Measurements from ENCODE around the gene NOPCHAP1. TPM values are rescaled to one million over a fixed set of nuclear protein-coding genes. Genes with fewer than 3 reads are reported as not detected.

NOPCHAP1 gene
- total RNA-seq, 1 donor from 2014 or later: 17.1 TPM

GRCh38 chr12:104956870-104957718 lies 29.0 kb upstream of the NOPCHAP1 start:
- no peaks in the 10 kb centered on the region for H3K36me3 Mint-ChIP-seq
- peak overlapping the region; percentile 67 for H3K4me3 Mint-ChIP-seq
- no peaks in the 10 kb centered on the region for H3K9me3 Mint-ChIP-seq
- DNase-seq (ENCODE audit: low spot score in 2 of 2, unreplicated experiment in 2 of 2): no peak
- no peak for TF ChIP-seq CTCF (IDR thresholded peaks at IDR 0.05; ENCODE audit: unreplicated experiment)
- H3K27ac Mint-ChIP-seq: no peak overlapping the region
- peaks cover 19% of the 10 kb centered on the region for H3K4me1 Mint-ChIP-seq
- H3K27me3 Mint-ChIP-seq (ENCODE audit: low read depth): peaks cover 38% of the 10 kb centered on the region

- H3K4me3 Mint-ChIP-seq: peak overlapping the region; percentile 70
- no peak for TF ChIP-seq CTCF (IDR thresholded peaks at IDR 0.05; ENCODE audit: unreplicated experiment)
- no peaks in the 10 kb centered on the region for H3K9me3 Mint-ChIP-seq
- H3K36me3 Mint-ChIP-seq: no peaks in the 10 kb centered on the region
- DNase-seq (ENCODE audit: low spot score in 2 of 2, unreplicated experiment in 2 of 2): no peak
- H3K27me3 Mint-ChIP-seq (ENCODE audit: low read depth): peaks cover 39% of the 10 kb centered on the region
- H3K4me1 Mint-ChIP-seq: peaks cover 18% of the 10 kb centered on the region
- no peak overlapping the region for H3K27ac Mint-ChIP-seq
Observed at GRCh38 chr12:104957719-104958000, 28.5 kb upstream of the NOPCHAP1 start.

GRCh38 chr12:104958001-104958804 lies 27.9 kb upstream of the NOPCHAP1 start, which contains the start of gene SLC41A2:
Gene SLC41A2, minus strand, starts transcription at chr12:104958290. Its CDS starts 29,763 bp downstream, at chr12:104928527.
- H3K9me3 Mint-ChIP-seq: no peaks in the 10 kb centered on the region
- peak within 1 kb of the TSS; percentile 83 for H3K4me3 Mint-ChIP-seq
- peak; percentile 22 for TF ChIP-seq CTCF (IDR thresholded peaks at IDR 0.05; ENCODE audit: unreplicated experiment)
- H3K36me3 Mint-ChIP-seq: no peaks in the 10 kb centered on the region
- H3K4me1 Mint-ChIP-seq: peaks cover 16% of the 10 kb centered on the region
- peak within 1 kb of the TSS; percentile 73 for H3K27ac Mint-ChIP-seq
- peak; percentile 64 to 81 for DNase-seq (ENCODE audit: low spot score in 2 of 2, unreplicated experiment in 2 of 2)
- H3K27me3 Mint-ChIP-seq (ENCODE audit: low read depth): peaks cover 45% of the 10 kb centered on the region

GRCh38 chr12:104958805-104959334 lies 27.2 kb upstream of the NOPCHAP1 start:
- H3K4me1 Mint-ChIP-seq: peaks cover 14% of the 10 kb centered on the region
- H3K36me3 Mint-ChIP-seq: no peaks in the 10 kb centered on the region
- peaks cover 50% of the 10 kb centered on the region for H3K27me3 Mint-ChIP-seq (ENCODE audit: low read depth)
- TF ChIP-seq CTCF (IDR thresholded peaks at IDR 0.05; ENCODE audit: unreplicated experiment): no peak
- no peaks in the 10 kb centered on the region for H3K9me3 Mint-ChIP-seq
- DNase-seq (ENCODE audit: low spot score in 2 of 2, unreplicated experiment in 2 of 2): no peak
- H3K4me3 Mint-ChIP-seq: peak overlapping the region; percentile 83
- peak overlapping the region; percentile 73 for H3K27ac Mint-ChIP-seq

- Mint-ChIP-seq H3K4me3 (peak overlapping the region; percentile 83), H3K27ac (no peak overlapping the region), H3K27me3 (ENCODE audit: low read depth) (peaks cover 50% of the 10 kb centered on the region), H3K4me1 (peaks cover 14% of the 10 kb centered on the region), H3K9me3 (no peaks in the 10 kb centered on the region), H3K36me3 (no peaks in the 10 kb centered on the region)
- no peak for TF ChIP-seq CTCF (IDR thresholded peaks at IDR 0.05; ENCODE audit: unreplicated experiment)
- no peak for DNase-seq (ENCODE audit: low spot score in 2 of 2, unreplicated experiment in 2 of 2)
Observed at GRCh38 chr12:104959335-104959841, 26.7 kb upstream of the NOPCHAP1 start.

Data from mesothelial cell of epicardium (in vitro differentiated cells).